HG03469 (cell line): ENCODE measurements around the gene VWA5A.
"Not testable (repeated sequence)": the region's sequence is repeated elsewhere in the genome, so short reads cannot be mapped to it uniquely, and the experiment has no call there.

Source experiments
- ATAC-seq: cut with Tn5 transposase; IDR thresholded peaks from one replicate; pipeline ENCODE4 v1.9.1; 2021; ENCODE audit warnings: mild to moderate bottlenecking, moderate library complexity, moderate number of reproducible peaks; ENCODE audit not compliant: unreplicated experiment

The VWA5A gene

DNA sequence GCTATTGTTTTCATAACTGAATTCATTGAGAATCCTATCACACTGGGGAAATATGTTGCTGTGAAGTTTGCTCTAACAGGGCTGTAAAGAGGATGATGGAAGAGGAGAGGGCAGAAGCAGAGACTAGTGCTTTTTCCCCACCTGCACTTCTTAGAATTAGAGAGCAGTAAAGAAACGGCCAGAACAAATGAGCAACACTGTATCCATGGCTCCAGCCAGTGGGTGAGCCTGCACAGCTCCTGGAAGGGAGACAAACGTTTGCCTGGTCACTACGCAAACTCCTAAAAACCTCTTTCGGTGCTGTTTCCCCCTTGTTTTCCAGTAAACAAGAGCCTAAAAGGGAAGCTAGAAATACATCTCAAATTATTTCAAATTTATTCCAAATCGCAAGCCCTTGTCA is 45.7 kb downstream of the VWA5A start:
- no peak for ATAC-seq

DNA sequence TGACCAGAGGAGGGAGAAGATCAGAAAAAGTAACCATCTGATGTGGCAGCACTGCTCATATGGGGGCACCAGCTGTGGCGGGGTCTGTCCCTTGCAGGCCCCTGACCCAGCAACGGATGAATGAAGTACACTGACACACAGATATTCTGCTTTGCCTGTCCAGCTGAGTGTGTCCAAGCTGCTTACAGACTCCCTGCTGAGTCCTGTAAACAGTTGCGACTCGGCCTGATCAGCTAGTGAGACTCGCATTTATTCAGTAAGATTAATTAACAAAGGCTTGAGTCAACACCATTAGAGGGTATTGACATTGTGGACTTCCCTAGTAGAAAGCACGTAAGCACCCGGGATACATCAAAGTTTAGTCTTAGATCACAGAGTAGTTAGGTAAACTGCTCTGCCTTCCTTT is 52.6 kb downstream of the VWA5A start:
- ATAC-seq, result no peak

DNA sequence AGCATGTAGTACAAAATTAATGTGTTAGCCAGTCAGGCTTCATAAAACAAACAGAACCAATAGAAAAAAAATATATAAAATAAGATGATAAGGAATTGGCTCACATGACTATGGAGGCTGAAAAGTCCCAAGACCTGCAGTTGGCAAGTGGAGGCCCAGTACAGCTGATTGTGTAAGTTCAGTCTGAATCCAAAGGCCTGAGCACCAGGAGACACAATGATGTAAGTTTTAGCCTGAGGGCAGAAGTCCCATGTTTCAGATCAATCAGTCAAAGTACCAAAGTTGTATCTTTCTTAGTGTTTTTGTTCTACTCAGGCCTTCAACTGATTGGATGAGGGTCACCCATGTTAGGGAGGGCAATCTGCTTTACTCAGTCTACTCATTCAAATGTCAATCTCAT is 53.5 kb downstream of the VWA5A start:
- no peak for ATAC-seq

DNA sequence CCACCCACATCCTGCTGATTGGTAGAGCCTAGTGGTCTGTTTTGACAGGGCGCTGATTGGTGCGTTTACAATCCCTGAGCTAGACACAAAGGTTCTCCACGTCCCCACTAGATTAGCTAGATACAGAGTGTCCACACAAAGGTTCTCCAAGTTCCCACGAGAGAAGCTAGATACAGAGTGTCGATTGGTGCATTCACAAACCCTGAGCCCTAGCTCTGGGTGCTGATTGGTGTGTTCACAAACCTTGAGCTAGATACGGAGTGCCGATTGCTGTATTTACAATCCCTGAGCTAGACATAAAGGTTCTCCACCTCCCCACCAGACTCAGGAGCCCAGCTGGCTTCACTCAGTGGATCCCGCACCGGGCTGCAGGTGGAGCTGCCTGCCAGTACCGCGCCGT is 55.1 kb downstream of the VWA5A start:
- not testable (repeated sequence) for ATAC-seq

DNA sequence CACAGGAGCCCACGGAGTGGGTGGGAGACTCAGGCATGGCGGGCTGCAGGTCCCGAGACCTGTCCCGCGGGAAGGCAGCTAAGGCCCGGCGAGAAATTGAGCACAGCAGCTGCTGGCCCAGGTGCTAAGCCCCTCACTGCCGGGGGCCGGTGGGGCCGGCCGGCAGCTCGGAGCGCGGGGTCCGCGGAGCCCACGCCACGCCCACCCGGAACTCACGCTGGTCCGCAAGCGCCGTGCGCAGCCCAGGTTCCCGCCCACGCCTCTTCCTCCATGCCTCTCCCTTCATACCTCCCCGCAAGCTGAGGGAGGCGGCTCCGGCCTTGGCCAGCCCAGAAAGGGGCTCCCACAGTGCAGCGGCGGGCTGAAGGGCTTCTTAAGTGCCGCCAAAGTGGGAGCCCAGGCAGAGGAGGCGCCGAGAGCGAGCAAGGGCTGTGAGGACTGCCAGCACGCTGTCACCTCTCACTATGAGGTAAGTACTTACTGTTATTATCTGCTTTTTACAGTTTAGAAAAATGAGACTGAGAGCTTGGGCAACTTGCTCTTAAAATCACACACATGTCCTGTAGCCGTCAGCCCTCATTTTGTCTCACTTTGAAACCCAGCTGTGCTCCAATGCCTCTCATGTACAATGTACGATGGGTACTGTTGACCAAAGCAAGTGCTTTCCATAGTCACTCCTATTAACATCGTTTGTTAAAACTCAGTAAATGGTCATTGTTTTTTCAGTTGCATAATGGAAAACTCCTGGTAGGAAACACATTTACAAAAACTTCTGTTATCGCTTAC is 55.7 kb downstream of the VWA5A start:
- no peak for ATAC-seq

DNA sequence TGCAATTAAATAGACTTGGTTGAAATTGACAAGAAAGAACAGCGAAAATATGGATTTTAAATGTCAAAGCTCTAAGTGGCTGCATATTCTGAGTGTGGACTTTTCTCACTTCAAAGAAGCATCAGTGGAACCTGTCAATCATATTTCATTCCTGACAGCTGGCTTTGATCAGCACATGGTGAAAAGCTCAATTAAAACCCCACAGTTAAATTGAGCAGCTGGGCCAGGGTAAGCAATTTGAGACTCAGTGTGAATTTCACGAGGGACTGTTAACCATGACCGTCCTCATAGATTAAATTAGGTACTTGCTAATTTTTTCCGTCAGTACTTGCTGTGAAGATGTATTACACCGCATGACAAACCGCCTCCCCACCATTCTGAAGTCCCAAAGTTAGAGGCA is 56.9 kb downstream of the VWA5A start:
- ATAC-seq, result no peak

DNA sequence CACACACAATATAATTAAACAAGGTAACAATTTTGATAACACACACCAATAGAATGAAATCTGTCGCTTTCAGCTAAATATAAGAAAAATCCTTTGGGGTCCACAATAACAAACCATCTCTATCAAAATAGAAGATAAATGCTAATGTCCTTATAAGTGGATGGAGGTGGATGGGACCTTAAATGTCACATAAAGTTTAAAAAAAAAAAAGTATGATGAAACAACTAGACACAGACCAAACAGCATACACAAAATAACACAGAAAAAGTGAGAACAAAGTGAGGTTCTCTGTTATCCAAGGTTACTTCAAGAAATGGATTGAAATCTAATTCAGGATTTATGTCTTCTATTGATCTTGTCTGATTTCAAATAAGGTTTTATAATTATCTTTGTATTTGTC is 57.3 kb downstream of the VWA5A start:
- ATAC-seq, result no peak

DNA sequence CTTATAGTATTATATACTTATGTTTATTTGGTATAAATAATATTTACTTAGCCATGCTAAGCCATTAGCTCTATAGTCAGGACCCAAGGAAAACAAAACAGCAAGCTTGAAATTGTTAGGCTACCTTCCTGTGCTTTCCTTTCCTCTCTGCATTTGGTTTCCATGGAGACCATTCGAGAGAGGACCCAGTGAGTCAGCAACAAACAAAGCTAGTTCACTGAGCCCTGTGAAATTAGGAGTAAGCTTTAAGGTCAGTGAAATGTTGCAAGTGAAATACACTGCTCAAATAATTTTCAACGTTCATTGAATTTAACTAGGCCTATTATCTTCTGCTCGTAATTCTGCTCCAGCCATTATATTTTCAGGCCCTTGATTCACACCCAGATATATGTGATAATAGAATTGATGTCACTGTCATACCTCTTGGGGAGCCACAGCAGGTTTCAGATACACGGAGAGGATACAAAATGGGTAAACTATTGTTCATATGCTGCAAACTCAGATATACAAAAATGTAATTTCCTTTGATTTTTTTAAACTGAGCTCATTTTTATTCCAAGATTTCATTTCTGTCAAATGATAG is 58.8 kb downstream of the VWA5A start:
- no peak for ATAC-seq

DNA sequence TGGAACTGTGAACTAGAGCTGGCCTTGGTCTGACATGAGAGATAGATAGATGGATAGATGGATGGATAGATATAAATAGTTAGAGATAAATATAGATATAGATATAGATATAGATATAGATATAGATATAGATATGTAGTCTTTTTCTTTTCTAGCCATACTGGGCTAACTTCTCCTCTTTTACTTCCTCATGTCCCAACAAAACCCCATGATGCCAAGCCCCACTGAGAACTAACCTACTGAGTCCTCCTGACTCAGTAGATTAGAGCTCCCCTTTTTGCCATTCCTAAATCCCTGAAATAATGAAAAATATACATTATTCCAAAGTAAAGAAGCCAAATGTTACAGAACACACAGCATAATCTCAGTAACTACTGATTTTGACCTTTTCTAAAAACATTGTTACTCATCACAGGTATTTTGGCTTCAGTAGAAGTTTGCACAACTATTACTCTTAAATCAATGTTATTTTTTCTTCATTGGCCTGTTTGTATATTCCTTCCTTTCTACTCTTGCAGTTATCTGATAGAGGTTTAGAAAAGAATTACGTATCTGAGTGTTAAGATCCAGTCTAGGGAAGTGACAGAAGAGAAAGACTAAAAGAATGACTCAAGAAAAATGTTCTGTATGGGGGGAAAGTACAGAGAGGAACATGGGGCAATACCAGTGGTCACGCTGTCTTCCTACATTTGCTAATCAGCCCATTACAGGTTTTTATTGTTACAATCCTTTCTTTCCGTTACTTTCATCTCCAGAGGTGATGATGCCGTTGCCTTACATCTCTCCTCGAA is 61.9 kb downstream of the VWA5A start:
- ATAC-seq, result no peak

DNA sequence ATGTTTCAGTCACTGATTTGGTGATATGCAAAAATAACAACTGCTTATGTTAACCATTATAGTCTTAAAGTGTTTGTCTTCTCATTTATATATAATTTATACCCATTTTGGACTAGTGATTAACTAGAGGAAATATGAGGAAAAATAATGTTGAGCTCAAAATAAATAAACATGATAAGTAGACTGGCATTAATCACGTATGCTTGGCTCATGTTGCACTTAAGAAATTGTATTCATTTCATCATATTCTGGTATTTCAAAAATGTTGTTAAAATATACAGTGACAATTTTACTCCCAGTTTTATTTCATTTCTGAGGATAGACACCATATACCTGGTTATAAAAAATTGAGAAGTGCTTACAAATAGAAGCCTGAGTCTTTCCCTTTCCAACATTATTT is 64.1 kb downstream of the VWA5A start:
- ATAC-seq, result no peak

DNA sequence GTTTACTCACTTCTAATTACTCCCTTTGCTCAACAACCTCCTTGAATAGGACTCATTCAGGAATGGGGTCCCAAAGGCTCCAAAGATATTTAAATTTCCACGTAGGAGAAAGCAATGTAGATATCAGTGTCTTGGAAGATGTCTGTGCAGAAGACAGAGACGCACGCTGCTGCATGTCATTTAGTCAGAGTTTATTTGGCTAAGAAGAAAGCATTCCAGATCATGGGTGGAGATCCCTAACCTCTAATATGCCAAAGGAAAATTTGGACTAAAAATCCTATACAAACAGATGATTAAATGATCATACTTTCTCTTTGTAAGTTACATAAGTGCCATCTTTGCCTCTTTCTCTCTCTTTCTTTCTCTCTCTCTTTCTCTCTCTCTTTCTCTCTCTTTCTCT is 67.8 kb downstream of the VWA5A start, which contains the start of gene OR10D3:
Gene OR10D3 (plus strand): TSS at position 278 of the 400 bp plus-strand sequence. CDS start 1,925 bp downstream, outside the sequence.
- ATAC-seq, result no peak

DNA sequence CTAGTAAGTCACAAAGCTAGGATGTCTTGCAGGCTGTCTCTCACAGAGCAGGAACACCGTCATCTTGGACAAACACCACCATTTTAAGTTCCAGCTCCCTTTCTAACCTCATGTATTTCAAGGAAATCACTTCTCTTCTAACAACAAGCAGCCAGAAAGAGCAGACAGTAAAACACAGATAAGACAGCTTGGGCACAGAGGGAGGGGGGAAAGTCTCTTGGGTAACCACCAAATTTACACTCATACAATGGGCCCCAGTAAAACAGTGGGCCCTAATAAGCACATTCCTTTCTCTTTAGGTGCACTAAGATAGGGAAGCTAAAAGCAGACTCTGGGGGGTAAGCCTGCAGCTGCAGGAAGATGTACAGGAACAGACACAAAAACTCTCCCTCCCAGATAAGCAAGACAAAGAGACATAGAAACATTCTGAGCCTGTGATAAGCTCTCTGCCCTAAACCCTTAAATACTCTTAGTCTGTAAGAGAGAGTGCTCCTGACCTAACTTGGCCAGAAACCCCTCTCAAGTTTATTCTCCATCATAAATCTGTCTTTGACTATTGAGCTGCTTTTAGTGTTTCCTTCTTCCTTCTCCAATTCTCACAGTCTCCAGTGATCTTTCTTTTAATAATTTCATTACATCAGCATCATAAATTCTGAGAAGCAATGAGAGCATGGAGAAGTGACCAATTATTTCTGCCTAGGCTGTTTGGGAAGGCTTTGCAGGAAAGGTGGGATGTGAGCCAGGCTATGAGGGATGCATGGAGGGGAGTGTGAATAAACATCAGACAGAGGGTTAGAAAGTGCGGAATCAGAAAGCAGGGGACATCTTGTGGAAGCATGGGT is 75.3 kb downstream of the VWA5A start:
- no peak for ATAC-seq

DNA sequence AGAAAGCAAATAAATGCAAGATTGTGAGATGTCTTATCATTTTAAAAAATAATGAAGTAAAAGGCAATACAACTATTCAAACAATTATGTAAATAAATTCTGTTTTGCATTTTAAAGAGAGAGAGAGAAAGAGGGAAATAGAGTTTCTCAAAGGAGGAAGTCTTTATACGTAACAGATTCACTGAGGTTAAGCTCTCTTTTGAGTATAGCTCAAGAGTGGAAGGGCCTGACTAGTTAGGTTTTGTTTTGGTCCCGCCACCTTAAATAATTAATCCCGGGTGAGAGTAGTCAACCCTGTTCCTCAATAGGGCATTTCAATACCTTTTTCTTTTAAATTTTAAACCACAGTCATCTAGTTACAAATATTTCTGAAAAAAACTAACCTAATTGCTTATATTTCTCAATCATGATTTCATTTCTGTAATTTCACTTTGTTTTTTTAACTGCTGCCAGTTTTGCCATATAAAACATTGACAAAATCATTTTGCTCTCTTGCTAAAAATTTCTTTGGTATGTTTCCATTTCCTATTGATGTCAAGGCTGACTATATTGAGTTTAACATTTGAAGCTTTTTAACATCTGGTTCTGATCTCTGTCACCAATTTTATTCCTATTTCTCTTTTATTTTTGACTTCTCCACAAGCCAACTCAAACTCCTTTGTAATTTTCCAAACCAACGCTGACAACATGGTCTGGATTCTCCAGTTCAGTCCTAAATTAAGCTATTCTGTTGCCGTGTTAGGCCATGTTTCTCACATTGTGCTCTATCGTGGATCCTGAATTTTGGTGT is 78.2 kb downstream of the VWA5A start:
- ATAC-seq, result no peak

DNA sequence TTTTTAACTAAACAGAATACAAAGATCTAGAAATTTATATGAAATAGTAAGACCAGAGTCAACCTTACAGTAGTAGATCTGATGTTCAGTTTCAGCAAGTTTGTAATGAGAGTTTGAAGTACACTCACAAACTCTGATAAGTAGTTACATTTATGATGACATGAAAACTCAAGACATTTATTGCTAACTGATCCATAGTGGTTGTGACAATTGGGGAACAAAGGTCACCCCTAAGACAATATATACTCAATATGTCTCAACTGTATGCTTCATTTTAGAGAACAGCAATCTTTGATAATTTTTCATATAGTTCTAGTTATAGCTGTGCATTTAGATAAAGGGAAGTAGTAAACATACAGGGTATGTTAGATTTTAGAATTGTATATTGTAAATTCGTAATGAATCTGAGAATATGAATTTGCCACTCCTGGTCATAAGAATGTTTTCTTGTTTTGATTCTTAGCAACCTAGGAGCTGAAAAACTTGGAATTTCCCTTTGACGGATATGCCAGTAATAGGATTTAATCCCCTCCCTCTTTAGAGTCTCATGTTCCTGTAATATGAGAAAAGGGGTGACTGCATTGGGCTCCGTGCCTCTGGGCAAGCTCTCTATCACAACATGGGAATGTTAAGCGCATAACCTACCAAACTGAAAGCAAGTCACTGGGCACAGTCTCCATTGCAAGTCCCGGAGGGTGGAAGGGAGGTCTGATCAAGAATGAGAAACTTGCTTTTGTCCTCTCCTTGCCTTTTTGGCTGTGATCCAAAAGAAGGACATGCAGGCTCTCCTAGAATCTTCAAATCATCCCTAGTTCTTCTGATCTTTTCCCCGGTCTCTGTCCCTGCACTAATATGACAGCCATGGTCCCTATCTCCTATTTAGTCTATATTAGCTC is 79.3 kb downstream of the VWA5A start:
- ATAC-seq, result no peak

DNA sequence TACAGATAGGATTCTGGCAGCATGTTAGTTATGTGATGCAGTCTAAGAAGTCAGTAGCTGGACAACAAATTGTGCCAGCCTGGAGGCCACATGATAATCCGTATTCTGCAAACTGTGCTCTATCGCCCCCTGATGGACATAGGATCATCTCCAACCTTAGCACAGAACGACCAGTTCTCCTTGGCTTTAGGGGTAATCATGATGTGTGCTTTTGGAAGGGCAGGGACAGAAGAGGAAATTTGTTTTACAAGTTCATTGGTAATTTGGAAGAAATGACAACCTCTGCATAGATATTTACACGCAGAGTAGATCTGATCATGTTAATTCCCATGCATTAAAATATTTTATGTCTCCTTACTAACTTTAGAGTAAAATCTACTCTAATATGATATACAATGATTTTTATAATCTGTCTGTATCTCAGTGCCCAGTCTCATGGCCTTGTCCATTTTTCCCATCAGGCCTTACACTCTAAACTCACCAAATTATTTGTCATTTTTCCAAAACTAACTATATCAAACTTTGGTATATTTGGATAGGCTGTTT is 80.0 kb downstream of the VWA5A start:
- ATAC-seq, result peak; percentile 81
